NCI-H187 treated with DMSO at 0.1 percent for 48 hours (cell line): Measurements from ENCODE around the gene IFNLR1.

ENCODE experiments used
- DNase-seq: peaks from one replicate; lab custom pipeline; 2025; lab: John Stamatoyannopoulos, UW

Gene IFNLR1

GRCh38 chr1:24175033-24175755 is 11.9 kb downstream of the IFNLR1 start:
- DNase-seq = no peak

- DNase-seq = no peak
Measured at GRCh38 chr1:24173638-24174575, 13.2 kb downstream of the IFNLR1 start.

- DNase-seq = no peak
Measured at GRCh38 chr1:24172598-24172997, 14.5 kb downstream of the IFNLR1 start.

GRCh38 chr1:24169286-24169685 is 17.8 kb downstream of the IFNLR1 start:
- no peak for DNase-seq

- DNase-seq = no peak
Measured at GRCh38 chr1:24168245-24168644, 18.8 kb downstream of the IFNLR1 start.

- DNase-seq = no peak
Measured at GRCh38 chr1:24167008-24167407, 20.1 kb downstream of the IFNLR1 start.

GRCh38 chr1:24165500-24165899 is 21.6 kb downstream of the IFNLR1 start:
- no peak for DNase-seq

- DNase-seq = no peak
Measured at GRCh38 chr1:24164004-24164403, 23.1 kb downstream of the IFNLR1 start.

- DNase-seq = no peak
Measured at GRCh38 chr1:24162201-24162600, 24.9 kb downstream of the IFNLR1 start.

- DNase-seq = no peak
Measured at GRCh38 chr1:24161270-24161669, 25.8 kb downstream of the IFNLR1 start.

- DNase-seq = no peak
Measured at GRCh38 chr1:24159366-24159765, 27.7 kb downstream of the IFNLR1 start.

- DNase-seq = no peak
Measured at GRCh38 chr1:24157918-24158481, 29.1 kb downstream of the IFNLR1 start.

GRCh38 chr1:24156542-24157260 is 30.4 kb downstream of the IFNLR1 start:
- DNase-seq = no peak

GRCh38 chr1:24155011-24155782 is 31.9 kb downstream of the IFNLR1 start:
- DNase-seq = peak; percentile 57

GRCh38 chr1:24154215-24154614 is 32.9 kb downstream of the IFNLR1 start:
- no peak for DNase-seq

- no peak for DNase-seq
Measured at GRCh38 chr1:24152631-24153494, 34.2 kb downstream of the IFNLR1 start.

GRCh38 chr1:24151175-24151533 is 35.9 kb downstream of the IFNLR1 start:
- no peak for DNase-seq

GRCh38 chr1:24150234-24151174 is 36.6 kb downstream of the IFNLR1 start:
- DNase-seq = peak; percentile 27

GRCh38 chr1:24149866-24150233 is 37.2 kb downstream of the IFNLR1 start:
- no peak for DNase-seq
